Left renal pelvis (tissue), 4 donors: ENCODE data around the gene IPPK. TPM values are rescaled to one million over a fixed set of nuclear protein-coding genes. Genes with fewer than 3 reads are reported as not detected.

Experiments used
- DNase-seq, 4 donors: peaks; one replicate each; pipeline ENCODE4 v3.0.0-alpha.2; 2013; ENCODE audit warnings: low read depth in 4 of 4, low spot score in 3 of 4
- polyA plus RNA-seq, 4 donors: library from polyadenylated mRNA; unstranded; fragments of 120-200 nt; gene quantifications; one replicate each; pipeline ENCODE4 v1.2.1, GENCODE V29; 2013; ENCODE audit not compliant: insufficient read length in 4 of 4

IPPK gene
- polyA plus RNA-seq, 4 donors = 9.2 to 12.9 (median 10.7) TPM

GRCh38 chr9:92658176-92658575 lies 11.8 kb downstream of the IPPK start:
- DNase-seq = no peak

- no peak for DNase-seq
Observed at GRCh38 chr9:92657296-92658094, 12.4 kb downstream of the IPPK start.

- no peak for DNase-seq
Observed at GRCh38 chr9:92656537-92656925, 13.4 kb downstream of the IPPK start.

- DNase-seq = no peak
Observed at GRCh38 chr9:92655896-92656536, 13.9 kb downstream of the IPPK start.

GRCh38 chr9:92655366-92655765 lies 14.6 kb downstream of the IPPK start:
- DNase-seq = no peak

GRCh38 chr9:92654481-92655301 lies 15.2 kb downstream of the IPPK start:
- DNase-seq = no peak

GRCh38 chr9:92652461-92652860 lies 17.5 kb downstream of the IPPK start:
- DNase-seq = no peak

- DNase-seq = no peak
Observed at GRCh38 chr9:92650839-92651621, 18.9 kb downstream of the IPPK start.

- DNase-seq = no peak
Observed at GRCh38 chr9:92650296-92650695, 19.6 kb downstream of the IPPK start.

GRCh38 chr9:92649007-92649406 lies 20.9 kb downstream of the IPPK start:
- no peak for DNase-seq

- DNase-seq = no peak
Observed at GRCh38 chr9:92648474-92648971, 21.4 kb downstream of the IPPK start.

- DNase-seq = no peak
Observed at GRCh38 chr9:92647671-92648473, 22.1 kb downstream of the IPPK start.

GRCh38 chr9:92645041-92645440 lies 24.9 kb downstream of the IPPK start:
- DNase-seq = no peak

GRCh38 chr9:92644278-92644677 lies 25.7 kb downstream of the IPPK start:
- no peak for DNase-seq

GRCh38 chr9:92642564-92642963 lies 27.4 kb downstream of the IPPK start:
- no peak for DNase-seq

- DNase-seq = no peak
Observed at GRCh38 chr9:92642041-92642451, 27.9 kb downstream of the IPPK start.

GRCh38 chr9:92641092-92641809 lies 28.7 kb downstream of the IPPK start:
- no peak for DNase-seq

- DNase-seq = no peak
Observed at GRCh38 chr9:92640398-92641091, 29.4 kb downstream of the IPPK start.
